IPS DF 19.7 (cell line): ENCODE measurements around the gene PACRG.
A peak's percentile ranks its signal among the peaks of the same experiment; 100 is the strongest.

Experiments
- DNase-seq: peaks from one replicate; pipeline ENCODE4 v3.0.0-alpha.2; 2013; ENCODE audit warnings: low read depth, low spot score

Gene PACRG

GRCh38 chr6:163085426-163085825, 357.7 kb downstream of the PACRG start:
- no peak for DNase-seq

- DNase-seq = no peak
These were observed 358.3 kb downstream of the PACRG start for GRCh38 chr6:163085861-163086623.

GRCh38 chr6:163086624-163086920, 358.8 kb downstream of the PACRG start:
- DNase-seq = no peak

- DNase-seq = no peak
These were observed 360.2 kb downstream of the PACRG start for GRCh38 chr6:163087981-163088380.

DNA sequence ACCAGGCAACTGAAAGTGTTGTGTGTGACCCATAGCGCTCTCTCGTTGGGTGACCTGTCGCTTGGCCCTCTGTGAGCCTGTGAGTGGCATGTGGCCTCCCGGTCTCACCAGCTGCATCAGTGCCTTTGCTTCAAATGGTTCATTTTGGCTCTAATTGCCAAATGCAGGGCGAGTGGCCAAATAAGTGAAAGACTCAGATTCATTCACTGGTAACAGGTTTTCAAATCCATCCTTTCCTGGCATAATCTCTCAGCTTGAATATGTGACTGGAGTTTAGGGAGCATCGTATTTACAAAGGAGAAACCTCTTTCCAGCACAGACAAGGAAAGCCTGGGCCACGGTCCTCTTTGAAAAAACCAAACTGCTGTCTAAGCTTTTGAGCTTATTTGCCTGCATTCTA, 365.1 kb downstream of the PACRG start:
- DNase-seq = no peak

DNA sequence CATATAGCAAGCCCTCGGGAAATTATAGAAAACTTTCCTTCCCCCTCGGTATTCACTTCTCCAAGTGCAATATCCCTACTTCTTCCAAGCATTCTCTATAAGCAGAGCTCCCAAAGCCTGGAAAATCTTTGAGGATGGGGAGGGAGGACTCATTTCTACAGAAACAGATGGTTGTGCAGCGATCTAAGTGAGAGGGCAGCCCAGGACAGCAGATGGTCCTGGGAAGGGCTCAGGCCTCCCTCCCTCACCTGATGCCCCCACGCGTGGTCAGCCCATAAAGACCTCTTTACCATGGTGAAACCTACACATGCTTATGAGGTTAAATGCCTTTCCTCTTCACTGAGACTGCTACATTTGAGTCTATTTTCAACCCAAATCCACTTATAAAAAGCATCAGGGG, 367.1 kb downstream of the PACRG start:
- no peak for DNase-seq

DNA sequence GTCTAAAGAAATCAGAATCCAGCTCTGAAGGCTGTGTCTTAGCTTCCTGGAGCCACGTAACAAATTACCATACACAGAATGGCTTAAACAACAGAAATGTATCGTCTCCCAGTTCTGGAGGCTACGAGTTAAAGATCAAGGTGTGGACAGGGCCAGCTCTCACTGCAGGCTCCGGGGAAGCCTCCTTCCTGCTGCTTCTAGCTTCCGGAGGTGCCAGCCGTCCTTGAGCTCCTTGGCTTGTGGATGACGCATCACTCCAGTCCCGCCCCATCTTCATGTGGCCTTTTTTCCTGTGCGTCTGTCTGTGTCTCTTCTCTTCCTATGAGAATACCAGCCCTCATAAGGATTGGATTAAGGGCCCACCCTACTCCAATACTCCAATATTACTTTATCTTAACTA, 367.6 kb downstream of the PACRG start:
- no peak for DNase-seq

- no peak for DNase-seq
These were observed 371.2 kb downstream of the PACRG start for GRCh38 chr6:163098827-163099479.

GRCh38 chr6:163099621-163100171, 371.9 kb downstream of the PACRG start:
- DNase-seq = peak; percentile 92

DNA sequence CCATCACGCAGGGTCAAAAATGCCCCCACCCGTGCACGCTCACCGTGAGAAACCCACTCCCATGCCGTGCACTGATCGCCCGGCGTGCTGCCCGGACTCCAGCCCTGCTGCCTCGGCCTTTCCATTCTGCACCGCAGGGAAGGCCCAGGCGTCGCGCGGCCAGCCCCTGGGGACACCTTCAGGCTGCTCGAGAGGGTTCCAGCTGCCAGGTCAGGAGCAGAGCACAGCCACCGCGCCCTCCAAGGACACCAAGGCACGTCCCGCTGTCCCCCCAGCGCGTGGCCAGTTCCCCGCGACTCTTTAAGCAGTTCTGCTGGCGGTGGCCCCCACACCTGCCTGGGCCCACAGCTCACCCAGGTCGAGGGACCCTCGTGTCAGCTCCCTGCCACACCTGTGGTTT, 372.5 kb downstream of the PACRG start:
- no peak for DNase-seq

DNA sequence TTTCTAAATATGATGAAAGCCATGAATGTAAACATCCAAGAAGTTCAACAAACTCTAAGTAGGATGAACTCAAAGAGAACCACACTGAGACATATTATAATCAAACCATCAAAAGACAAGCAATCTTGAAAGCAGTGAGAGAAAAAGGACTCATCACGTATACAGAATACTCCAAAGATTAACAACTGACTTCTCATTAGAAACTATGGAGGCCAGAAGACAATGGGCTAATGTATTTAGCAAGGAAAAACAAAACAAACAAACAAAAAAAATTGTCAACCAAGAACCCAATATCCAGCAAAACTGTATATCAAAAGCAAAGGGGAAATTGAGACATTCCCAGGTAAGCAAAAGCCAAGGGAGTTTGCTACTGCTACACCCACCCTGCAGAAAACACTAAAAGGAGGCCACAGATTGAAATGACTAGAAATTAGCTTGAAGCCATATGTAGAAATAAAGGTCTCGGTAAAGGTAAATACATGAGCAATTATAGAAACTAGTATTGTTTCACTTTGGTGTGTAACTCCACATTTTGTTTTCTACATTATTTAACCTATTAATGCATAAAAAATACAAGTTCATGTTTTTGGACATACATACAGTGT, 385.7 kb downstream of the PACRG start:
- DNase-seq = no peak

GRCh38 chr6:163118941-163119340, 391.2 kb downstream of the PACRG start:
- no peak for DNase-seq

DNA sequence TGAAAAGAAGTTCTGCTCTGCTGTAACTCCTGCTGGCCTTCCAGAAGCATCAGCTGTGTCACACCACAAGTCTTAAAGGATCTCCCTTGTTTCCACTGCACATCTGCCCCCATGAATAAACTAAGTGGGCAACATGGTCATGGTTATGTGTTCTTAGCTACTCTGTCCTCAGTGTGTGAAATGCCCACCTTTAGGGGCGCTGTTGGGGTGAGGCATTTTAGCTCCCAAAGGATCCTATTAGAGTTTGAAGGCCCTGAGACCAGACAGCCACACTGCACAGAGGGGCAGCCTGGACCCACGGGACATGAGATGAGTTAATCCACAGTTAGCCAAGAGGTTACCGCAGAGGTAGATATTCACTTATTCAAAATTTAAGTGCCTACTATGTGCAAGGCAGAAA, 392.4 kb downstream of the PACRG start:
- DNase-seq = no peak

DNA sequence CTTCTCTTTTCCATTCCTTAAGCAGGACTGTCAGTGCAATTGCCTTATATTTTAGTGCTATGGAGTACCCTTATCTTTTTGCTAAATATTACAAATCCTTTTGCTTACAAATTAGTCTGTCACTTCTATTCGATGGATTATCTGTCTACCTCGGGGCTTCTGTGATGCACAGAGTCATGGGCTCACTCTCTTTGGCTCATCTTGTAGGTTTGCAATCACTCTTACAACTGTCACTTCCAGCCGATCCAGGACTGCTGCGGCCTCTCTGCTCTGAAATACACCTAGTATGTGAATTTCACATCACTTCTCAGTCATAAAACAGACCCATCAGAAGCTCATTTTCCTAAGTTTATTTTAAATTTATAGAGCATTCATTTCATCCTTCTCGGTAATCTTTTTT, 393.5 kb downstream of the PACRG start:
- no peak for DNase-seq

- no peak for DNase-seq
These were observed 394.6 kb downstream of the PACRG start for GRCh38 chr6:163122365-163122764.

- peak; percentile 76 for DNase-seq
These were observed 395.3 kb downstream of the PACRG start for GRCh38 chr6:163123098-163123497.

- no peak for DNase-seq
These were observed 399.0 kb downstream of the PACRG start for GRCh38 chr6:163126741-163127140.

DNA sequence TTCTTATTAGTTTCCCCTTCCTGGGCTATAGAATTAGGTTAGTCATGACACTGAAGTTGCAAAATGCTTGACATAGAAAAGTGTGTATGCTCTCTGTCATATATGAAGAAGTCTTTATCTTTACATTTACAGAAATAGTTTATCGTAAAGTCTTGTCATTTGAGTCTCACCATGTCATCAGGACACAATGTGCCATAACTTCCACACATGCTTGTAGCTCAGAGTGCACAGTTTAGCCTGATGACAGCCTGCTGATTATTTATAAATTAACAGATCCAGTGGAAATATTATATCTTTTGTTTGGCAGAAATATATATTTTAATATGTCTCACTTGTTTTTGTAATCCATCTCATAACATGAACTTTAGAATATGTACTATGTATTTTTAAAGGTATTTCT, 399.8 kb downstream of the PACRG start:
- no peak for DNase-seq

DNA sequence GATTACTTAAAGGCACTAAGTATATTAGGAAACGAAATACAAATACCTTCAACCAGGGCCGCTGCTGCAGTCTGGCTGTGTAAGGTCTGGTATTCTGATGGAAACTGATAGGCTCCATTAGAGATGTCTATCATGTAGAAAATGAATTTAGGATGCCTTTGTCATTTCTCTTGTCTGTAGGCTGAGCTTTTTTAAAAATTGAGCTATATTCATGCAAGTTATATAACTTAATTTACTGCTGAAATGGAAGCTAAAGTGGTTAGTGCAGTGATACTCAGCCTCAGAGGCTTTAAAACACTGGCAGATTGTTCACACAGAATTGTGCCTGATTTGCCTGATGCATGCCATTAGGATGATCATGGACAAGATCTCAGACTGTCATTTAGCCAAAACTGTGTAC, 400.6 kb downstream of the PACRG start:
- no peak for DNase-seq

GRCh38 chr6:163132050-163132750, 404.4 kb downstream of the PACRG start:
- DNase-seq = no peak

- peak; percentile 33 for DNase-seq
These were observed 405.2 kb downstream of the PACRG start for GRCh38 chr6:163133017-163133416.

DNA sequence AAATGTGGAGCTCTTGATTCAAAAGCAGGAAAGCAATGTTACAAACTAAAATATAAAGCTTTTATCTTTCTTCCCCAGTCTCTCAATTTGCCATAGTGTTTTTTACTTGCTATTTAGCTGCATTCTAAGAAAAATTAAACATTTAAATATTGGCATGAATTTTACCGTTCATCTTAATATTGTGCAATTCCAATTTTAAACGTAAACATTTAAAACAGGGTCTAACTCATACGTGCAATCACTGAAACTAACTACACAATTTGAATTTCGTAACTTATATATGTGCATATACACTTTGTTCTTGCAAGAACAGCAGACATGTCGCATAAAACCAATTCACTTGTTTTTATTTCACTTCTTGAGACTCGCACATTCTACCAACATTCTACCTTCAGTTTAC, 405.9 kb downstream of the PACRG start:
- DNase-seq = no peak
